ENCODE data around the gene PRKACB.
"Not testable (repeated sequence)": the region's sequence is repeated elsewhere in the genome, so short reads cannot be mapped to it uniquely, and the experiment has no call there.

Gene PRKACB

DNA sequence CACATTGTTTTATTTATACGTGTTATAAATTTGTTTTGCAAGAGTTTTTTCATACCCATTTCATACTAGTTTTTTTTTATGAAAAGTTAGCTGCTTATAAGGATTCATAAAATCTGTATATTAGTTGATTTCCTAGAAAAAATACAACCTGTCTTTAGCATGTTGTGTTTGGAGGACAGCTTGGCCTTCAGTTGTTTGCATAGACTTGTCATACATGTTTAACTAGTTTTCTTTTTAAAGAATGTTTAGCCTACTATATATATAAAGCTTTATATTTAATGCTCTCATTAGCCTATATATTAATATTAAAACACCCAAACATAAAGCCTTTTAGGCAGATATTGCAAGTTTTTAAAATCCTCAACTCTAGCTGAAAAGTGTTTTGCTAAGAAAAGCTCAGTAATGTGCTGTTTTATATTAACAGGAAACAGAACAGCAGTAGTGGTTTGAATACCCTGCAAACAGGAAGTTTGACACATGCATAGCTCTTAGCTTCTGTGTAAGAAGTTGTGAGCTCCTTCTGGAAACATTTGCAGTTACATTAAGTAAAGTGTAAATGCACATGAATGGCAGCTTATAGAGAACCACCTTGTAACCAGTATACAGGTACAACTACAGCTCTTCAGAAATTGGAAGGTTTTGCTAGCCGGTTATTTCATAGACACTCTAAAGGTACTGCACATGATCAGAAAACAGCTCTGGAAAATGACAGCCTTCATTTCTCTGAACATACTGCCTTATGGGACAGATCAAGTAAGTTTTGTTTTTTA lies at the start of gene PRKACB:
Gene PRKACB, plus strand, starts transcription at position 476 of the 770 bp plus-strand sequence. Its CDS starts 91 bp downstream, at position 567.
- no peak within 1 kb of the TSS for H3K4me3 ChIP-seq (replicated peaks in 1 of 2; ENCODE audit: low read depth in 2 of 2, low read length in 2 of 2)
- DNase-seq (ENCODE audit: low read depth in 2 of 2): peak; percentile 61 to 62
- no peak for TF ChIP-seq CTCF (IDR thresholded peaks at IDR 0.05; ENCODE audit: low read depth, low read length)

- peak in 1 of 2 donors; percentile 12 for DNase-seq (ENCODE audit: low read depth in 2 of 2)
- TF ChIP-seq CTCF (IDR thresholded peaks at IDR 0.05; ENCODE audit: low read depth, low read length): no peak
- no peak overlapping the region for H3K4me3 ChIP-seq (replicated peaks in 1 of 2; ENCODE audit: low read depth in 2 of 2, low read length in 2 of 2)
These were observed 48.8 kb upstream of the PRKACB start for GRCh38 chr1:84095308-84095707.

- no peak for TF ChIP-seq CTCF (IDR thresholded peaks at IDR 0.05; ENCODE audit: low read depth, low read length)
These were observed 47.9 kb upstream of the PRKACB start for GRCh38 chr1:84096176-84096575.

GRCh38 chr1:84101204-84101603 lies 42.9 kb upstream of the PRKACB start:
- DNase-seq (ENCODE audit: low read depth in 2 of 2): no peak
- H3K4me3 ChIP-seq (replicated peaks in 1 of 2; ENCODE audit: low read depth in 2 of 2, low read length in 2 of 2): no peak overlapping the region
- no peak for TF ChIP-seq CTCF (IDR thresholded peaks at IDR 0.05; ENCODE audit: low read depth, low read length)

More at GRCh38 chr1:84096176-84096575, 47.9 kb upstream of the PRKACB start:
- H3K4me3 ChIP-seq (replicated peaks in 1 of 2; ENCODE audit: low read depth in 2 of 2, low read length in 2 of 2): no peak overlapping the region
- DNase-seq (ENCODE audit: low read depth in 2 of 2): no peak

- no peak for TF ChIP-seq CTCF (IDR thresholded peaks at IDR 0.05; ENCODE audit: low read depth, low read length)
- DNase-seq (ENCODE audit: low read depth in 2 of 2): peak; percentile 83 to 91
- no peak overlapping the region for H3K4me3 ChIP-seq (replicated peaks in 1 of 2; ENCODE audit: low read depth in 2 of 2, low read length in 2 of 2)
These were observed 40.7 kb upstream of the PRKACB start for GRCh38 chr1:84103197-84103992.

DNA sequence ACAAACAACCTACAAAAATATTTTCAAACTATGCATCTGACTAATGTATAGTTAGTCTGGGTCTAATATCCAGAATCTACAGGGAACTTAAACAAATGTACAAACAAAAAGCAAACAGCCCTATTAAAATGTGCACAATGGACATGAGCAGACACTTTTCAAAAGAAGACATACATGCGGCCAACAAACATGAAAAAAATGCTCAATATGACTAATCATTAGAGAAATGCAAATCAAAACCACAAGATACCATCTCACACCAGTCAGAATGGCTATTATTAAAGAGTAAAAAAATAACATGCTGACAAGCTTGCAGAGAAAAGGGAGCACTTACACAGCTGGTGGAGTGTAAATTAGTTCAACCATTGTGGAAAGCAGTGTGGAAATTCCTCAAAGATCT lies 36.5 kb upstream of the PRKACB start:
- peak; percentile 62 to 87 for DNase-seq (ENCODE audit: low read depth in 2 of 2)
- H3K4me3 ChIP-seq (replicated peaks in 1 of 2; ENCODE audit: low read depth in 2 of 2, low read length in 2 of 2): not testable (repeated sequence)

DNA sequence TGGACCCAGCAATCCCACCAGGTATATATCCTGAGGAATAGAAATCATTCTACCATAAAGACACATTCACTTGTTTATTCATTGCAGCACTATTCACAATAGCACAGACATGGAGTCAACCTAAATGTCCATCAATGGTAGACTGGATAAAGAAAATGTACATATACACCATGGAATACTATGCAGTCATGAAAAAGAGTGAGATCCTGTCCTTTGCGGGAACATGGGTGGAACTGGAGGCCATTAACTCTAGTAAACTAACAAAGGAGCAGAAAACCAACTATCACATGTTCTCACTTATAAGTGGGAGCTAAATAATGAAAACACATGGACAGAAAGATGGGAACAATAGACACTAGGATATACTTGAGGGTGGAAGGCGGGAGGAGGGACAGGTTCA lies 36.1 kb upstream of the PRKACB start:
- no peak overlapping the region for H3K4me3 ChIP-seq (replicated peaks in 1 of 2; ENCODE audit: low read depth in 2 of 2, low read length in 2 of 2)
- no peak for TF ChIP-seq CTCF (IDR thresholded peaks at IDR 0.05; ENCODE audit: low read depth, low read length)
- DNase-seq (ENCODE audit: low read depth in 2 of 2): no peak
